GM21717 (cell line): ENCODE data around the gene NEURL1B.
"Not testable (repeated sequence)": the region's sequence is repeated elsewhere in the genome, so short reads cannot be mapped to it uniquely, and the experiment has no call there.

Source experiments
- ATAC-seq: cut with Tn5 transposase; IDR thresholded peaks from one replicate; pipeline ENCODE4 v1.9.1; 2021; ENCODE audit warnings: mild to moderate bottlenecking, moderate library complexity; ENCODE audit not compliant: unreplicated experiment

The NEURL1B gene

DNA sequence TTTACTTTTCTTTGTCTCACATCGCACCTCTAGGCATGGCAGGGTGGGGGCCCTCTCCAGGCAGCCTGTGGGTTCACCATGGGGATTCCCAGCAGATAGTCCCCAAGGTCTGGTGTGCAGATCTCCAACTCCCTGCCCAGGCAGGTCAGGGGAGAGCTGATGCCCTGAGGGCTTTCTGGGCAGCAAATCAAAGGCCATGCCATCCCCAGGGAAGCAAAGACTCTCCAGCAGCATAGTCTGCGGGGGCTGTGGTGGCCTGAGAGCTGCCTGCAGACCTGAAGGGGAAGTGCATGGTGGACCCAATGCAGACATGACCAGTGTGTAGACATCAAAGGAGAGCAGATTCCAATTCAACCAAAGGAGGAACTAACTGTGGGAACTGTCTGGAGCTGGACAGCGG is 7.7 kb downstream of the NEURL1B start:
- no peak for ATAC-seq

DNA sequence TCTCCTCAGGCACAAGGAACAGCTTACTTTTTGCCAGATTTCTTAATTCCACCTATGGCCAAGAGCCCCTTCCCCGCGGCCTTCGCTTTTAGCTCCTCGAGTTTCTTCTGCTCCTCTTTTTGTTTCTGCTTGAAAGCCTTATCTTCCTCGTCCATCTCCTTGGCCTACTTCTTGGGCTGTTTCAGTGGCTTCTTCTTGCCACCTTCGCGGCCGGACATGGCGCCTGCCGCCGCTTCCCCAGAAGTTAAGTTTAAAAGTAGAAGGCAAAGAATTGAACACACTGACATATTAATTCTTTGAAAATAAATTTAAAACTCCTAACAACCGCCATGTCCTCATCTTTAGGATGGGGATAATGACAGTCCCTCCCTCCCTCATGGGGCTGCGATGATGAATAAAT is 15.4 kb downstream of the NEURL1B start:
- not testable (repeated sequence) for ATAC-seq

DNA sequence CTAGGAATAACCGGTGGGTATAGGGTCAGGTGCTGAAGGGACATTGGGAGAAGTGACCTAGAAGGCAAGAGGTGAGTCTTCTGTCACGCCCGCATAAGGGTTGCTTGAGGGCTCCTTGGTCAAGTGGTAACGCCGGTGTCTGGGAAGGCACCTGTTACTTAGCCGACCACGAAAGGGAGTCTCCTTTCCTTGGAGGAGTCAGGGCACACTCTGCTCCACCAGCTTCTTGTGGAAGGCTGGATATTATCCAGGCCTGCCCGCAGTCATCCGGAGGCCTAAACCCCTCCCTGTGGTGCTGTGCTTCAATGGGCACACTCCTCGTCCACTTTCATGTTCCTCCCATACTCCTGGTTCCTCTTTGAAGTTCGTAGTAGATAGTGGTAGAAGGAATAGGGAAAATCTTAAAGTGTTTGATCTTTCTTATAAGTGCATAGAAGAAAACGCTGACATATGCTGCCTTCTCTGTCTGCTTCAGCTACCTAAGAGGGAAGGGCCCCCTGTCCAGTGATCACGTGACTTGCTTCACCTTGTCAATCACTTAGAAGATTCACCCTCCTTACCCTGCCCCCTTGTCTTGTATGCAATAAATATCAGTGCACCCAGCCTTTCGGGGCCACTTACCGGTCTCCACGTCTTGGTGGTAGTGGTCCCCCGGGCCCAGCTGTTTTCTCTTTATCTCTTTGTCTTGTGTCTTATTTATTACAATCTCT is 16.6 kb downstream of the NEURL1B start:
- not testable (repeated sequence) for ATAC-seq

DNA sequence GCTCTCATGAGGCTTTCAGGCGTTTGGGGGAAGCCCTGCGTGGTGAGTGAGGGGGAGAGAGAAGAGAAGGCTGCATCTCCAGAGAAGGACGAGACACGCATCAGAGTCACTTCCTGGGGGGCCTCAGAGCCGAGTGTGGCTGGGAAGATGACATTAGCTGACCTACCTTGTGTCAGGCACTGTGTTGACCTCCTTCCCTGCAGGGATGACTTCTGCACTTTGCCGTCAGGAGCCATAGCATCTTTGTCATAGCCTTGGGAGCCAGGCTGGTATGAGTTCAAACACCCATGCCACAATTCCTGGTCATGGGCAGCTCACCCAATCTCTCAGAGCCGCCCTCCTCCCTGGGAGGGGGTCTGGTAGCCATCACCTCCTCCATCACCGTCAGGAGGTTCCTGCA is 17.3 kb downstream of the NEURL1B start:
- no peak for ATAC-seq

DNA sequence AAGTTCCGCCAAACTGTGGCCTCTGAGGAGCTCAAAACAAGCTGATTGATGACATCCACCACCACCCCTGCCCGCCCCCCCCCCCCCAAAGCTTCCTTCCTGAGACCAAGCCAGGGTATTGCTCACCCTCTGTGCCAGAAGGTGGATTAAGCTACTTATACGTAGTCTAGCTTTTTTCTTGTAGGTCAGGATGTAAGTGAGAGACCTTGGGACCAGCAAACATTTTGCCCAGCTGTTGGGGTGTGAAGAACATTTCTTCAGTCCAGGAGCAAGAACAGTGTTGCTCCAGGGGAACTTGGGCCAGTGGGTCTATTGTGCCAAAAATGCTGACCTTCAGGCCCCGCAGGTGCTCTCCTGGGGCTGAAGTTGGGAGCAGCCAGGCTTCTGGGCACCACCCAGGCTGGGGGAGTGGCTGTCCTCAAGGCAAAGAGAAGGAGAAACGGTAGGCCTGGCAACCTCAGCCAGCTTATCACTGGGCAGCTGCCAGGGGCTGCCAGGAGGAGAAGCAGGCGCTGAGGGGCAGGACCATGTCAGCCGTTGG is 18.0 kb downstream of the NEURL1B start:
- ATAC-seq: no peak

DNA sequence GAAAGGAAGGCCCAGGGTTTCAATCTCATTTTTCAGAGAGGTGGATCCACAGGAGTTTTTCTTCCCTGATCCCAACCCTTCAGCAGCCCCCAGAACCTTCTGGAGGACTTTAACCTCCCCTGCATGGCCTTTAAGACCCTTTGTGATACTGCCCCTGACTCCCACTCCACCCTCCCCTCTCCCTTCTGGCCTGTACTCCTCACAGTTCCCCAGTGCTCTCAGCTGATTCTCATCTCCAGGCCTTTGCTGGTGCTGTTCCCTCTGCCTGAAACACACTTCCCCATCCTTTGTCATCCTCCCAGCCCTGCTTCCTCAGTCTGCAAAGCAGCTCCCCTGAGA is 18.5 kb downstream of the NEURL1B start:
- ATAC-seq: no peak

DNA sequence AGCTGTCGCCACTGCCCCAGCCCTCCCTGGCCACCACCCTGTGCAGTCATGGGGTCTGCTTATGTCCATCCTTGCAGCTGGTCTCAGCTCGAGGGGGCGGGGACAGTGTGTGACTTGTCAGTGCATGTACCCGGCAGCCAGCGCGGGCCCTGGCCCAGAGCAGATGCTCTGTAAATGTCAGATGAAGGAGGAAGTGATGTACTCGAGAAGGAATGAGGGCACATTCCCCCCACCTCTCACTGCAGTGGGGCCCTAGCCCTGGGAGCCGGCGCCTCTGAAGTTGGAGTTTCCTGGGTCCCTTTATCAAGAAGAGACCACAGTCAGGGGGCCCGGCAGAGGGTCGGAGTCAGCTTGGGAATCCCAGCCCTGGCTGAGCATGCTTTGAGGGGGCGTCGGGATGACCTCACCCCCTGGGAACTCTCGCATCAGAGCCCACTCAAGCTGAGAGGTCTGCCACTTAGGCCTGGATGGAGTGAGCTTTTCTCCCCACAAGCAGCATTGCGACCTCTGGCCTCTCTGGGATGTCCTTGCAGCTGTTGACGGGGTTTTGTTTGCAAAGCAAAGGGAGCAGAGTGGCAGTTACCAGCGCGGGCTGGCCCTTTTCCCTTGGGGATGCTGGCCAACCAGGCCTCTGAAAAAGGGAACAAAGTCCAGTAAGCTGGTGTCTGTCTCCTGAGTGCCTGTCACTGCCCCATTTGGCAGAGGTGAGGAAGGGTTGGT is 19.0 kb downstream of the NEURL1B start:
- no peak for ATAC-seq

DNA sequence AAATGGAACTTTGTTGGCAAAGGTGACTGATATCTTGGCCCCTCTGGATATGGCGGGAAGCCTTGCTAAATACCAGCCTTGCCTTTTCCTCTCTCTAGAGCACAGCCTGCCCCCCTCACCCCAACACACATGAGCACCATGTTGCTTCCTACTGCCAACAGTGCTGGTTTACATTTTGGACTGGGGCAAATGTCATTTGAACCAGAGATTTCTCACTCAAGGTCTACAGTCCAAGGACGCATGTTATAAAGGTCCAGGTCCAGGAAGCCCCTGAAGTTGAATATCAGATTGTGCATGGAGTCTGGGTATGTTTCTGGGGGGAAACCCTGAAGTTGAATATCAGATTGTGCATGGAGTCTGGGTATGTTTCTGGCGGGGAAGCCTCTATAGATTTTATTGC is 19.9 kb downstream of the NEURL1B start:
- ATAC-seq: no peak

DNA sequence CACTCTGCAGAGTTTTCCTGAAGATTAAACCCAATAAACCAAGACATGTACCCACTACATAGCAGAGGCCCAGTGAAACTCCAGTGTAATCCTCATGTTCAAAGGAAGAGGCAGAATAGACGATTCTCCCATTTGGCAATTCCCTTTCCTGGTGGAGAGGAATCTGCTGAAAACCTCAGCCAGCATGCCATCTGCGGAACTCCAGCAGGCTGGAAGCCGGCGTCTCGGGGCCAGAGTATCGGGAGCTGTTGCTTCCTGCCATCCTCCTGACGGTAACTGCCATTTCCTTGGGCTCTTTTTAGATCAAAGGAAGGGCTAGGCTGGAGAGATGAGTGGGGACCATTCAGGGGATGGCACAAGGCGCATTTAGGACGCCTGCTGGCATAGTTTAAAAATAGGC is 20.5 kb downstream of the NEURL1B start:
- ATAC-seq: no peak

DNA sequence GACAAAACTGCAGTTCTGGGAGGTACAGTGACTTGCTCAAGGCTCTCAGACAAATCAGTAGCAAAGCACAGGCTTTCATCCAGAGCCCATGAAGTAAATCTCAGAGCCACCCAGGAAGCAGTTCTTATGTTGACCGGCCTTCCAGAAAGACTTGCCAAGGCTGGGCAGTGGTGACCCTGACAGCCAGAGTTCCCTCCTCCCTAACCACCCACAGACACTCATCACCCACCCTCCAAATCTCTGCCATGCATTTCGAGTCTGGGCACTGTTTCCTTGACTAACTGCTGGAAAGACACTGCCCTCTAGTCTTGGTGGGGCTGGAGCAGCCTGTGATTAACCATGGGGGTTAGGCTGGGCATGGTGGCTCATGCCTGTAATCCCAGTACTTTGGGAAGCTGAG is 21.5 kb downstream of the NEURL1B start:
- ATAC-seq: no peak

DNA sequence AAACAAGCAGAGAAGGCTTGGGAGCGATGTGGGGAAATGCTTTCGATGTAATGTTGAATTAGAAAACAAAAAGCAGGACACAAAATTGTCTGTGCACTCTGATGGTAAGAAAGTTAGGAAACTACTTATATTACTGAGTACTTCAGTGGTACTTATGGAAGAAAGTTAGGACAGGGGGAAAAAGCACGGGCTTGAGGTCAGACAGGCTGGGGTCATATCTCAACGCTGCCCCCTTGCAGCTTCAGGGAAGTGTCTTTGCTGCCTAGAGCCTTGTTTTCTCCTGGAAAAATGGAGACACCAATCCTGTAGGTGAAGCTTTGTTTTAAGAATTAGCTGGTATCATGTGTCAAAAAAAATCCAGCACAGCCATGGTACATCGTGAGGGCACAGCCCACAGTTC is 23.0 kb downstream of the NEURL1B start:
- no peak for ATAC-seq

DNA sequence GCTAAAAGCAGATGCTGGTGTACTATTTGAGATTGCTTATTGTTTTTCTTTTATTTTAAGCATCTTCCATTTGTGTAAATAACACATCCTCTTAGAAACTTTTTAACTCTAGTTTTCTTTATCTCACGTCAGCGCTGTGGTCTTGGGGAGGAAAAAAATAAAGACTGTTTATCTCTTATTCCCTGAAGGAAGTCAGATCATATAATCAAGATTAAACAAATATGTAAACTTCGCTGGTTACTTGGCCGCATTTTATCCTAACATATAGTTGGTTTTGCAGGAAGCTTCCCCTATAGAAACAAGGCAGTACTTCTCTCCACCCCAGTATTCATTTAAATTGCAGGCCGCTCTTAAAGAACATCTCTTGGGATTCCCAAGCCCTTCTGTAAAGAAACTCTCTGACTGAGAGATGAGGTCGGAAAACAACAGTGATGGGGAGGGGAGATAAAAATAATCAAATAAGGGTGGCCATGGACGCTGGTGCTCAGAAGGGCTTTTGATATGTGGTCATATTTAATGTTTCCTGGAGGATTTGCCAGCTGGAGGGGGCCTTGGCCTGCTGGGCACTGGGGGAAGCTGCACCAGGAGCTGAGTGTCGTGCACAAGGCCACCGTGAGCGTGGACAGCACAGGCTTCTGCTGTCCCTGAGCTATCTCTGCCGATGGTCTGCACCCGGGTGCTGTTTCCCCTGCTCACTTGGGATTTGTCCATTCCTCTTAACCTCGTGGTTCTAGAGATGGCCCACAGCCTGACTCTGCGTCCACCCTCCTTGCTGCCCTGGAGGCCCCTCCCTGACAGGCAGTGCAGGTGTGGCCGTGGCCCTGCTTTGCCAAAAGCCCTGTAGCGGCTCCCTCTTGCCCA is 23.8 kb downstream of the NEURL1B start:
- no peak for ATAC-seq

DNA sequence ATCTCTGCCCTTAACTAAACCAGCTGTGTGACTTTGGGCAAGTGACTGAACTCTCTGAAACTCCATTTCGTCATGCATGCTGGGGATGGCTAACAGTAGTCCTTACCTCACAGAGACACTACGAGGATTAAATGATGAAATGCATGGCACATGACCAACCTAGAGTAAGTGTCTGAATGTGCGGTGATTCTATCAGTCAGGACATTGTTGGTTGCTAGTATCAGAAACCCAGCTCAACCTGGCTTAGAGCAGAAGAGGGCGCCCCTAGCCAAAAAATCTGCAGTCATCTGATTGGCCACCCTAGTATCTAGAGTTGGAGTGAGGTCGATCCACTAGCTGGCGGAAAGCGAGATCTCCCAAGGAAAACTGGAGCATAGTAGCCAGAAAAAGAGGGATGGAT is 25.2 kb downstream of the NEURL1B start:
- no peak for ATAC-seq

DNA sequence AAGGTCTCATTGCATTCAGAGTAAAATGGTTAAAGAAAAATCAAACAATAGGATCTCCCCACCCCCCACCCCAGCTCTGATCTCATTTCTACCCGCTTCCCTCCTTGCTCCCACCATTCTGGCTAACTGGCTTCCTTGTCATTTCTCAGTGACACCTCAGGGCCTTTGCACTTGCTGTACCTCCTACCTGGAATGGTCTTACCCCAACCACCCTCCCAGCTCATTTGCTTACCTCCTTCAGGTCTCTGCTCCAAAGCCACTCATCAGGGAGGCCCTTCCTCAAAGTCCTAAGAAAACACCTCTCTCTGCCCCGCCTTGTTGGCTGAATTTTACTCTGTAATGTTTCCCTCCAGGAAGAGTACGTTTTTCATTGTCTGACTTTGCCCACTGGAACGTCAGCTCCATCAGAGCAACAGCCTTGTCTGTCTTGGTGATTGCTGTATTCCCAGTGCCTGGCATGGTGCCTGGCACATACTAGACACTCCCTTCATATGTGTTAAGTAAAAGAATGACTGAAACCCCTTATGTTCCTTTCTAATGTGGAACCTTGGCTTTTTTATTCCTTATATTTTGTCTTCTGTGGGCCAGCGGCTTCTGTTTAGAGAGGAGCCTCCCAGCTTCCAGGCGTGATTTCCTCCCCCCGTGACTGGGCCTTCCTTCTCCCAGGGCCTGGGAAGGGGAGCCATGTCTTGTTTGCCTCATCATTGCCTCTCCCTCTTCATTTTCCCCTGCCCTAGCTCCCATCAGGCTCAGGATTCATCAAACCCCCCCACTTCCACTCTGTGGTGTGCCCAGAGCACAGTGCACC is 26.9 kb downstream of the NEURL1B start:
- no peak for ATAC-seq

DNA sequence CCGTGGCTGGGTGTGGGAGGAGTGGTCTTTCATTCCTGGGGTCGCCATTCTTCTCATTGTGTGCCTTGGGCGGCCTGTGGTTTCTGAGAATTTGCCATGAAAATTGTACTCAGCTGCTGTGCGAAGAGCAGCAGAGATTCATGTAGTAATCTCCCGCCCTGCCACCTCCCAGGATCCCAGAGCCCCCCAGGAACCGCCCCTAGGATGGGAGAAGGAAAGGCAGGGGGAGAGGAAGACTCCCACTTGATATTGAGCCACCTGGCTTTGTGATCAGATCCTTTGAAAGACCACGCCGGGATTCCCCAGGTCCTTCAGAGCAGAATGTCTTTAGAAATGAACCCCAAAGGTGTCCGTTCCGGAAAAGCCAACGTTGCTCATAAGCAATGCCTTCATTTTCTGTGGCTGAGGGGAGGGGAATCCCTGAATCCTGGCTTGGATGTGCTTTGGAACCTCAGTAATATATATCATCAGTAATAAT is 27.6 kb downstream of the NEURL1B start:
- no peak for ATAC-seq

DNA sequence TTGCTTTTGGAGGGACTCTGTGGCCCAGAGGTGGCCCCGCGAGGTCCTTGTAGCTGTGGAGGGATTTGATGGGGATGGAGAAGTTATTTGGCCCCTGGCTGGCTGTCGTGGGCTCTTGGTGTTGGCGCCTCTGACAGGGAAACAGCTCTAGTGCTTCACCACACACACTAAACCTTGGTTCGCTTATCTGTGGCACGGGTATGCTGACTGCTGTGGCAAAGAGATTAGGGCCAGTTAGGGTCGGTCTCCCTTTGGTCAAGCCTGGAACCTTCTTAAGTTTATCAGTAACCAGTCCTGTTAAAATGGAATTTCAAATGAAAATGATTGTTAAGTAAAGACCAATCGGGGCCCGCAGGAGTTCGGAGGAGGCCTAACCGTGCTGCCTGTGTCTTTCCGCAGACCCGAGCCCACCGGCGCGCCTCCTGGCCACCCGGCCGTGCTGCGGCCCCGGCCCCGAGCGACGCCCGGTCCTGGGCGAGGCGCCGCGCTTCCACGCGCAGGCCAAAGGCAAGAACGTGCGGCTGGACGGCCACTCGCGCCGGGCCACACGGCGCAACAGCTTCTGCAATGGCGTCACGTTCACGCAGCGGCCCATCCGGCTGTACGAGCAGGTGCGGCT is 28.4 kb downstream of the NEURL1B start:
- no peak for ATAC-seq

DNA sequence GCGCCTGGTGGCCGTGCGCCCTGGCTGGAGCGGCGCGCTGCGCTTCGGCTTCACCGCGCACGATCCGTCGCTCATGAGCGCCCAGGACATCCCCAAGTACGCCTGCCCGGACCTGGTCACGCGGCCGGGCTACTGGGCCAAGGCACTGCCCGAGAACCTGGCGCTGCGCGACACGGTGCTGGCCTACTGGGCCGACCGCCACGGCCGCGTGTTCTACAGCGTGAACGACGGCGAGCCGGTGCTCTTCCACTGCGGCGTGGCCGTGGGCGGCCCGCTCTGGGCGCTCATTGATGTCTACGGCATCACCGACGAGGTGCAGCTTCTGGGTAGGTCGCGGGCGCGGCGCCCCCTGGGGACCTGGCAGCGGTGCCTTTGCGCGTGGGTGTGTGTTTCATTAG is 28.9 kb downstream of the NEURL1B start:
- no peak for ATAC-seq

DNA sequence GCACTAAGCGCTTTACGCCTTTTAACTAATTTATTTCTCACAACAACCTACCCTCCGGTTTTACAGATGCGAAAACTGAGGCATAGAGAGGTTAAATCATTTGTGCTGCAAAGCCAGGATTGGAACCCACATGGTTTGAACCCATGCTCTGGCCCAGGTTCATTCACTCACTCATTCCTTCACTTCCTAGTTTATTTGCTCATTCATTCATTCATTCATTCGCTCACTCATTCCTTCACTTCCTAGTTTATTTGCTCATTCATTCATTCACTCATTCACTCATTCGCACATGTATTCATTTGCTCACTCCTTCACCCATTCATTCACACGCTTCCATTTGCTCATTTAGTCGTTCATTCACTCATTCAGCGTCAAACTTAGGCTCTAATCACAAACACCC is 29.4 kb downstream of the NEURL1B start:
- ATAC-seq: no peak

DNA sequence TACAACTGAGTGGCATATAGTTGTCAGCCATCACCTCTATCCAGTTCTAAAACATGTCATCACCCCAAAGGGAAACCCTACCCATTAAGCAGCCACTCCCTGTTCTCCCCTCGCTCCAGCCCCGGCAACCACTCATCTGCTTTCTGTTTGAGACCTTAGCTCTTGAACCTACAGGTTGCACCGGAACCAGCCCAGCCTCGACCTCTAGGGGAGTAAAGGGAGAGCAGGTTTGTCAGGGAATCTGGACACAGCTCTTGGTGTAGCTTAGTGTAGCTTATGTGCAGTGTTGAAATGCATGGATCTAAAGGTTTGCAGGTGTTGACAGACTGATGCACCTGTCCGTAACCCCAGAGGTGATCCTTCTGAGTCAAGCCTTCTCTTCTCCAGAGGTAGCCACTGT is 30.0 kb downstream of the NEURL1B start:
- ATAC-seq: no peak

DNA sequence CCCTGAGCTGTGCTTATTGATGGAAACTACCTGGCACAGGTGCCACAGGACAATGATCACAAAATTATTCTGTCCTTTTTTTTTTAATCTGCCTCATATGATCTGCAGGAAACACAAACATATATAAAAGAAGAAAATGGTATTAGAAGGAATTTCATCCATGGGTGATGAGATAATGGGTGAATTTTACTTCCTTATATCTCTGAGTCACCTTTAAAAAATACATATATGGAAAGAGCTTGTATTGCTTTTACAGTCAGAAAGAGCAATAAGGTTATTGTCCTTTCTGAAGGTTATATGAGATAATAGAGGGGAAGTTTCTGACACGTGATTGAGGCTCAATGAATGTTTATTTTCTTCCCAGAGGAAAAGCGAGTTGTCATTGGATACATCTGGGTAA is 31.6 kb downstream of the NEURL1B start:
- ATAC-seq: no peak
